B cell (primary cell): ENCODE results near the gene STIMATE. TPM values are rescaled to one million over a fixed set of nuclear protein-coding genes. Genes with fewer than 3 reads are reported as not detected.

Source experiments
- ATAC-seq: fragments of 200-7000 bp; cut with Tn5 transposase; one replicate; pipeline ENCODE4 v1.10.0; 2021; ENCODE audit warnings: low read depth, mild to moderate bottlenecking, moderate number of reproducible peaks, moderate library complexity
- CTCF ChIA-PET: fragments of 350-600 bp; sonication (Branson Sonifier 250); formaldehyde crosslinking; loops from one replicate; lab custom pipeline; 2021; ENCODE audit warnings: antibody characterized with exemption, inconsistent platforms; lab: Charles Lee
- POLR2A ChIA-PET: fragments of 350-600 bp; sonication (Branson Sonifier 250); formaldehyde crosslinking; loops from one replicate; lab custom pipeline; 2021; ENCODE audit warnings: antibody characterized with exemption; lab: Charles Lee
- DNase-seq: peaks from one replicate; pipeline ENCODE4 v3.0.0; 2013
- H2AFZ ChIP-seq: 2 replicates; pipeline ENCODE4 v1.6.1; 2012; ENCODE audit warnings: mild to moderate bottlenecking, low read depth, low read length; ENCODE audit not compliant: insufficient read depth, poor library complexity, severe bottlenecking
- H3K27ac ChIP-seq, 2 donors: 1 replicate in 1 of 2; 2 replicates in 1 of 2; pipeline ENCODE4 v1.5.1; 2012 to 2013; ENCODE audit warnings: low read length in 2 of 2, mild to moderate bottlenecking in 2 of 2, moderate library complexity in 1 of 2
- H3K27me3 ChIP-seq, 4 experiments: fragments of 200-600 bp in 1 of 4; sonication (generic) in 1 of 4; replicated peaks in 1 of 4; 1 replicate in 2 of 4; 2 replicates in 2 of 4; pipeline versions ENCODE4 v1.6.1 to v1.7.0; 2013 to 2016; ENCODE audit warnings: low read length in 3 of 4, mild to moderate bottlenecking in 2 of 4, mixed read lengths in 1 of 4, moderate library complexity in 1 of 4; ENCODE audit not compliant: insufficient read depth in 4 of 4, control insufficient read depth in 3 of 4; ENCODE audit errors: control extremely low read depth in 1 of 4
- H3K36me3 ChIP-seq, 2 experiments: replicated peaks in 1 of 2; 1 replicate in 1 of 2; 2 replicates in 1 of 2; pipeline versions ENCODE4 v1.6.1 to v1.7.1; 2013; ENCODE audit warnings: low read length in 1 of 2; ENCODE audit not compliant: insufficient read depth in 2 of 2, control insufficient read depth in 1 of 2; ENCODE audit errors: control extremely low read depth in 1 of 2, extremely low read depth in 1 of 2
- H3K4me1 ChIP-seq, 2 donors: fragments of 200-600 bp in 1 of 2; sonication (generic) in 1 of 2; 1 replicate in 1 of 2; 2 replicates in 1 of 2; pipeline versions ENCODE4 v1.5.1 to v1.6.1; 2013 to 2017; ENCODE audit warnings: low read length in 2 of 2; ENCODE audit not compliant: control insufficient read depth in 2 of 2, insufficient read depth in 2 of 2
- H3K4me2 ChIP-seq: replicated peaks from 2 replicates; pipeline ENCODE3; 2012; ENCODE audit warnings: mild to moderate bottlenecking, low read depth, low read length; ENCODE audit not compliant: poor library complexity, severe bottlenecking
- H3K4me3 ChIP-seq, 5 experiments: fragments of 200-600 bp in 1 of 5; sonication (generic) in 1 of 5; 1 replicate in 3 of 5; 2 replicates in 2 of 5; pipeline versions ENCODE4 v1.5.1 to v1.7.0; 2011 to 2016; ENCODE audit warnings: low read length in 4 of 5, mild to moderate bottlenecking in 4 of 5, low read depth in 2 of 5, control low read depth in 1 of 5, moderate library complexity in 1 of 5; ENCODE audit not compliant: insufficient read depth in 1 of 5; ENCODE audit errors: control extremely low read depth in 1 of 5, extremely low read depth in 1 of 5
- H3K79me2 ChIP-seq: fragments of 200-600 bp; sonication (generic); one replicate; pipeline ENCODE4 v1.6.0; 2016; ENCODE audit warnings: low read length; ENCODE audit not compliant: control insufficient read depth, insufficient read depth
- H3K9ac ChIP-seq: fragments of 200-600 bp; sonication (generic); 2 replicates; pipeline ENCODE4 v1.6.1; 2017; ENCODE audit warnings: mild to moderate bottlenecking, low read length, moderate library complexity
- H3K9me3 ChIP-seq, 3 donors: one replicate each; pipeline versions ENCODE4 v1.6.1 to v1.7.1; 2013; ENCODE audit warnings: low read length in 2 of 3; ENCODE audit not compliant: control insufficient read depth in 2 of 3, insufficient read depth in 1 of 3; ENCODE audit errors: control extremely low read depth in 1 of 3
- H4K20me1 ChIP-seq: 2 replicates; pipeline ENCODE4 v1.6.0; 2012; ENCODE audit warnings: mild to moderate bottlenecking, low read length; ENCODE audit not compliant: insufficient read depth, control insufficient read depth, poor library complexity, severe bottlenecking
- H3K27ac Mint-ChIP-seq: one replicate; pipeline ENCODE4 v1.8.0; 2021; ENCODE audit warnings: mixed read lengths
- H3K27me3 Mint-ChIP-seq: one replicate; pipeline ENCODE4 v1.8.0; 2021; ENCODE audit warnings: mixed read lengths
- H3K4me1 Mint-ChIP-seq: one replicate; pipeline ENCODE4 v1.8.0; 2021; ENCODE audit warnings: mixed read lengths
- H3K4me3 Mint-ChIP-seq: one replicate; pipeline ENCODE4 v1.8.0; 2021; ENCODE audit warnings: mixed read lengths
- H3K9me3 Mint-ChIP-seq: one replicate; pipeline ENCODE4 v1.8.0; 2022; ENCODE audit warnings: mixed read lengths; ENCODE audit not compliant: insufficient read depth
- CTCF ChIP-seq: fragments of 200-600 bp; IDR thresholded peaks from one replicate; pipeline ENCODE4 v1.8.0; 2022; ENCODE audit warnings: antibody characterized with exemption, mild to moderate bottlenecking
- EZH2 ChIP-seq: IDR thresholded peaks from 2 replicates; pipeline ENCODE4 v1.6.1; 2012; ENCODE audit warnings: borderline replicate concordance, low read depth, mild to moderate bottlenecking, moderate library complexity, low read length; ENCODE audit not compliant: insufficient read depth, poor library complexity, severe bottlenecking
- WGBS: methylation state at CpG from one replicate; pipeline ENCODE4 v1.1.5; 2013; ENCODE audit warnings: missing lambda C conversion rate; ENCODE audit not compliant: insufficient coverage; 5-methylcytosine and 5-hydroxymethylcytosine counted together
- intact Hi-C: fragments of 100-400 bp; cut with micrococcal nuclease; formaldehyde crosslinking; loops from one replicate; pipeline ENCODE4 v1.10.0; 2022
- polyA plus RNA-seq: library from polyadenylated mRNA; depleted of rRNA; stranded (reverse); fragments of >200 nt; gene quantifications from 2 replicates; pipeline ENCODE4 v1.2.3, GENCODE V29; 2012
- total RNA-seq, 2 donors: library from RNA; stranded (reverse); fragments of 120-200 nt in 1 of 2; gene quantifications; 1 replicate in 1 of 2; 2 replicates in 1 of 2; pipeline versions ENCODE4 v1.2.3 to v1.2.4, GENCODE V29; 2013 to 2022

Gene STIMATE
- total and polyA plus RNA-seq, 2 donors (not counting 1 experiment from before 2014, with no cell fraction given): 24.6 to 38.4 TPM

DNA sequence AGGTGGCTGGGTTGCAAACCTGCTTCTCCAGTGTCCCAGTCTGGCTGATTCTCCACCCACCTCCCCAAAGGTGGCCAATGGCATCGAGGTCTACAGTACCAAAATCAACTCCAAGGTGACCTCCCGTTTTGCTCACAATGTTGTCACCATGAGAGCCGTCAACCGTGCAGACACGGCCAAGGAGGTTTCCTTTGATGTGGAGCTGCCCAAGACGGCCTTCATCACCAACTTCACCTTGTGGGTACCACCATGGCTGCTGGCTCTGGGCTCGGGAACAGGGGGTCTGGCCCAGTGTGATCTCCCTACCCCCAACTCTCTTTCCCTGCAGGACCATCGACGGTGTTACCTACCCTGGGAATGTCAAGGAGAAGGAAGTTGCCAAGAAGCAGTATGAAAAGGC is 100.9 kb downstream of the STIMATE start:
- H3K9me3 ChIP-seq: no peaks in the 10 kb centered on the region
- no peaks in the 10 kb centered on the region for H3K79me2 ChIP-seq
- DNase-seq: no peak
- H3K4me3 Mint-ChIP-seq: no peak overlapping the region
- no peak overlapping the region for H3K4me2 ChIP-seq
- H3K4me1 ChIP-seq: no peaks in the 10 kb centered on the region
- ATAC-seq: no peak
- no peak overlapping the region for H3K27ac Mint-ChIP-seq
- intact Hi-C loops: no loop called here
- H3K27ac ChIP-seq: no peak overlapping the region
- H3K4me3 ChIP-seq: no peak overlapping the region
- no peaks in the 10 kb centered on the region for H4K20me1 ChIP-seq
- ChIA-PET CTCF (no interaction called here), POLR2A (no interaction called here)
- H3K27me3 Mint-ChIP-seq: no peaks in the 10 kb centered on the region
- no peaks in the 10 kb centered on the region for H3K9me3 Mint-ChIP-seq
- H2AFZ ChIP-seq: no peak overlapping the region
- no peaks in the 10 kb centered on the region for H3K4me1 Mint-ChIP-seq
- no peak overlapping the region for H3K9ac ChIP-seq
- no peaks in the 10 kb centered on the region for H3K36me3 ChIP-seq
- no peaks in the 10 kb centered on the region for H3K27me3 ChIP-seq
- WGBS: 83% methylated on average over 5 of the region's 9 CpGs
- TF ChIP-seq CTCF (no peak), EZH2 (no peak)

- TF ChIP-seq EZH2 (no peak), CTCF (no peak)
- Histone ChIP-seq H3K36me3 (no peaks in the 10 kb centered on the region), H3K79me2 (no peaks in the 10 kb centered on the region), H4K20me1 (no peaks in the 10 kb centered on the region), H3K4me2 (no peak overlapping the region), H3K27me3 (no peaks in the 10 kb centered on the region), H3K9me3 (no peaks in the 10 kb centered on the region), H3K4me3 (no peak overlapping the region), H2AFZ (no peak overlapping the region), H3K4me1 (no peaks in the 10 kb centered on the region), H3K27ac (no peak overlapping the region), H3K9ac (no peak overlapping the region)
- ChIA-PET POLR2A (no interaction called here), CTCF (no interaction called here)
- intact Hi-C loops: no loop called here
- WGBS: 78% methylated on average over 9 of the region's 9 CpGs
- no peak for ATAC-seq
- no peak overlapping the region for H3K4me3 Mint-ChIP-seq
- DNase-seq: no peak
- H3K9me3 Mint-ChIP-seq: no peaks in the 10 kb centered on the region
- H3K4me1 Mint-ChIP-seq: no peaks in the 10 kb centered on the region
- H3K27me3 Mint-ChIP-seq: no peaks in the 10 kb centered on the region
- H3K27ac Mint-ChIP-seq: no peak overlapping the region
These were observed 101.9 kb downstream of the STIMATE start for GRCh38 chr3:52795298-52795900.
